Upper lobe of right lung (tissue), 1 donor: ENCODE measurements around the gene SLC2A1. TPM values are rescaled to one million over a fixed set of nuclear protein-coding genes. Genes with fewer than 3 reads are reported as not detected.
"Not testable (repeated sequence)": the region's sequence is repeated elsewhere in the genome, so short reads cannot be mapped to it uniquely, and the experiment has no call there.

Experiments used
- ATAC-seq: fragments of 200-7000 bp; cut with Tn5 transposase; one replicate; pipeline ENCODE4 v1.9.1; 2020; ENCODE audit warnings: mild to moderate bottlenecking, moderate library complexity
- DNase-seq: peaks from one replicate; pipeline ENCODE4 v3.0.0-alpha.2; 2020
- H3K27ac ChIP-seq: fragments of 200-600 bp; one replicate; pipeline ENCODE4 v1.8.0; 2022
- H3K27me3 ChIP-seq: fragments of 200-600 bp; one replicate; pipeline ENCODE4 v1.8.0; 2022; ENCODE audit warnings: mild to moderate bottlenecking
- H3K36me3 ChIP-seq: fragments of 200-600 bp; one replicate; pipeline ENCODE4 v1.8.0; 2022
- H3K4me1 ChIP-seq: fragments of 200-600 bp; one replicate; pipeline ENCODE4 v1.8.0; 2022
- H3K4me3 ChIP-seq: fragments of 200-600 bp; one replicate; pipeline ENCODE4 v1.8.0; 2022; ENCODE audit warnings: mild to moderate bottlenecking
- H3K9me3 ChIP-seq: fragments of 200-600 bp; one replicate; pipeline ENCODE4 v1.8.0; 2022
- CTCF ChIP-seq: fragments of 200-600 bp; IDR thresholded peaks from one replicate; pipeline ENCODE4 v1.8.0; 2022; ENCODE audit warnings: antibody characterized with exemption
- intact Hi-C: fragments of 100-400 bp; cut with DNase I; formaldehyde crosslinking; loops from one replicate; pipeline ENCODE4 v1.11.0; 2022
- total RNA-seq: library from RNA; stranded (reverse); fragmentation: NEBNext Ultra II Directional; extraction: Animal tissue kit (Norgen Biotek cat#: 25700); gene quantifications from one replicate; pipeline ENCODE4 v1.2.1, GENCODE V29; 2021
- donor health status: DM: no; HTN: yes; CAD: no; lungs with severe emphysema.

SLC2A1 gene
- total RNA-seq, 1 donor from 2014 or later: 12.9 TPM

- ATAC-seq (peak; percentile 95), DNase-seq (no peak)
- intact Hi-C loops: loop anchor here (5.0 kb wide), 1 partner anchor 159 kb away; no protein-coding TSS in a partner anchor
Measured at GRCh38 chr1:42913426-42914091, 45.1 kb downstream of the SLC2A1 start.

GRCh38 chr1:42910985-42911384 is 47.7 kb downstream of the SLC2A1 start:
- Histone ChIP-seq H3K27me3 (no peaks in the 10 kb centered on the region), H3K36me3 (no peaks in the 10 kb centered on the region), H3K27ac (no peak overlapping the region), H3K9me3 (no peaks in the 10 kb centered on the region), H3K4me1 (no peaks in the 10 kb centered on the region), H3K4me3 (no peak overlapping the region)
- no peak for TF ChIP-seq CTCF
- DNase-seq (no peak), ATAC-seq (no peak)
- intact Hi-C loops: loop anchor here (5.0 kb wide), 1 partner anchor 161 kb away; no protein-coding TSS in a partner anchor

More at GRCh38 chr1:42913426-42914091, 45.1 kb downstream of the SLC2A1 start:
- TF ChIP-seq CTCF: peak; percentile 90
- Histone ChIP-seq H3K4me3 (no peak overlapping the region), H3K27ac (no peak overlapping the region), H3K9me3 (no peaks in the 10 kb centered on the region), H3K36me3 (no peaks in the 10 kb centered on the region), H3K4me1 (no peaks in the 10 kb centered on the region), H3K27me3 (no peaks in the 10 kb centered on the region)

- ATAC-seq (no peak), DNase-seq (no peak)
- H3K4me3 ChIP-seq: no peak overlapping the region
- no peaks in the 10 kb centered on the region for H3K27me3 ChIP-seq
- H3K36me3 ChIP-seq: no peaks in the 10 kb centered on the region
- H3K9me3 ChIP-seq: no peaks in the 10 kb centered on the region
- no peaks in the 10 kb centered on the region for H3K4me1 ChIP-seq
- H3K27ac ChIP-seq: no peak overlapping the region
- no peak for TF ChIP-seq CTCF
- intact Hi-C loops: no loop called here
Measured at GRCh38 chr1:42908046-42908445, 50.6 kb downstream of the SLC2A1 start.

GRCh38 chr1:42904434-42904833 is 54.2 kb downstream of the SLC2A1 start:
- DNase-seq (no peak), ATAC-seq (no peak)
- no peaks in the 10 kb centered on the region for H3K4me1 ChIP-seq
- H3K36me3 ChIP-seq: no peaks in the 10 kb centered on the region
- intact Hi-C loops: no loop called here
- TF ChIP-seq CTCF: no peak
- H3K9me3 ChIP-seq: no peaks in the 10 kb centered on the region
- no peaks in the 10 kb centered on the region for H3K27me3 ChIP-seq
- no peak overlapping the region for H3K4me3 ChIP-seq
- no peak overlapping the region for H3K27ac ChIP-seq

- H3K27ac ChIP-seq, ATAC-seq, H3K27me3 ChIP-seq, intact Hi-C loops, DNase-seq, H3K4me3 ChIP-seq, H3K36me3 ChIP-seq, H3K4me1 ChIP-seq, H3K9me3 ChIP-seq: not testable (repeated sequence)
Measured at GRCh38 chr1:42899960-42900359, 58.7 kb downstream of the SLC2A1 start.

- no peaks in the 10 kb centered on the region for H3K27me3 ChIP-seq
- no peak for TF ChIP-seq CTCF
- no peaks in the 10 kb centered on the region for H3K36me3 ChIP-seq
- intact Hi-C loops: no loop called here
- H3K9me3 ChIP-seq: no peaks in the 10 kb centered on the region
- DNase-seq (peak; percentile 71), ATAC-seq (peak; percentile 95)
- no peak overlapping the region for H3K4me3 ChIP-seq
- no peak overlapping the region for H3K27ac ChIP-seq
- H3K4me1 ChIP-seq: no peaks in the 10 kb centered on the region
Measured at GRCh38 chr1:42891465-42892138, 67.1 kb downstream of the SLC2A1 start.
